Stimulated activated CD4-positive, alpha-beta T cell treated with anti-CD3 and anti-CD28 coated beads, TNF-alpha, amount 100 ng/mL, for 4 hours (primary cell): ENCODE measurements around the gene SLC8A1.

Source experiments
- DNase-seq, 3 experiments: peaks; one replicate each; pipeline ENCODE4 v3.0.0-alpha.2; 2020; ENCODE audit warnings: low read depth in 3 of 3

SLC8A1 gene

DNA sequence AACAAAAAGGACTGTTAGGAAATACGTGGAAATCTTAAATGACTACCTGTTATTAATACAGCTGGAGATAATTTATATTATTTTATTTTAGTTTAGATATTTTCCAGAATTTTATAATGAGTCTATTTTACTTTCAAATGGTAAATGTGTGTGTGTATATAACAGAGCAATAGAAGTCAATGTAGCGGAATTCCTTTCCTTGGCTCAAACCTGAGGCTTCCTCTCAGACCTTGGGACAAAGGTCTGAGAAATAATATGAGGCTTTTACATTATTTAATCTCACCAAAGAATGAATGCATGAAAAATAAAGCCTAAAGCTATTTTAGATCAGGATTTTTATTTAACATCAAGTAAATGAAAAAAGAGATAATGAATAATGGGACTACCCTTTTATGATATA, 65.7 kb downstream of the SLC8A1 start:
- DNase-seq, result no peak

DNA sequence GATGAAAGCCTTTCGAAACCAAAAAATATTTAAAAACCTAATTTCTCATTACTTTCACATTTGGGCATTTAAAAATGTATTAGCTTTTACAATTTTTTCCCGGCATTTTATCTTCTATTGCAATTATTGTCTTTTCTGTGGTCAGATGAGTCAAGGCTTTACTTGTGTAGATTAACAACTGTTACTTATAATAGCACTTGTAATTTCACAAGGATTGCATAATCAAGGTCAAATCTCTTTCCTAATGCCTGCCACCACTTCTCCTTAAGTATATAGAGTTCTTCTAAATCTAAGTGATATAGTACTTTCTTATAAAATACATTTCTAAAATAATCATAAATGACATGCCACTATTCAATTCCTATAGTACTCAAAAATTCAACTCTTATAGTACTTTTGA, 67.2 kb downstream of the SLC8A1 start:
- no peak for DNase-seq

DNA sequence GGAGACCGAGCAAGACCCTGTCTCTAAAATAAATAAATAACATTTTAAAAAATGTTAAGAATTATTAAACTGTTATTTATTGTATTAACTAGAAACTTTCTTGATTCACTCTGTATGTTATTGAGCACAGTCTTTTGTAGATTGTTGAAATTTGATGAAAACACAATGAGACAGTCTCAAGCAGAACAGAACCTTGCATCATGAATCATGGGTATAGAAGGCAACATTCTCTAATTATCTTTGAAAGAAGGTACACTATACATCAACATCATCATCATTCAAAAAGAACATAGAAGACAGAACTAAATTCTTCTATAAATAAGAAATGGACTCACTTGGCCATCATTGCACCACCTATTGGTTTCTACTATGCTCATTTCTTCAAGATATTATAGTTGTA, 67.7 kb downstream of the SLC8A1 start:
- DNase-seq, result no peak

DNA sequence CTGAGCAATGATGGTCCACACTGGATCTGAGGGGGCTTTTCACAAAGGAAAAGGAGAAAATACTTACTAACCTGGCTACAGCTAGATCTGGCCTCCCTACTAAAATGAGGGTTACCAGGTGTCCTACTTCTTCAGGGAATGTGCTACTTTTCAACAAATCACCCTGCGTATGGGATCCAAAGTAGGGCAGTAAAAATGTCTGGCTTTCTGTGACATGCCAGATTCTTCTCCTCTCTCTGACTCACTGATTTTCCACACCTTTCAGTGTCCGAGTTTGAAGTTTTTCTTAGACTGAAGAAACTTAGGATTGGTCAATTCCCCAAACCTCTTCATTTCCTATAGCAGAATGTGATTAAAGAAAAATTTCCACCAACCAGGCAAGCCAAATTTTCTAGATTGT, 71.2 kb downstream of the SLC8A1 start:
- DNase-seq, result no peak

DNA sequence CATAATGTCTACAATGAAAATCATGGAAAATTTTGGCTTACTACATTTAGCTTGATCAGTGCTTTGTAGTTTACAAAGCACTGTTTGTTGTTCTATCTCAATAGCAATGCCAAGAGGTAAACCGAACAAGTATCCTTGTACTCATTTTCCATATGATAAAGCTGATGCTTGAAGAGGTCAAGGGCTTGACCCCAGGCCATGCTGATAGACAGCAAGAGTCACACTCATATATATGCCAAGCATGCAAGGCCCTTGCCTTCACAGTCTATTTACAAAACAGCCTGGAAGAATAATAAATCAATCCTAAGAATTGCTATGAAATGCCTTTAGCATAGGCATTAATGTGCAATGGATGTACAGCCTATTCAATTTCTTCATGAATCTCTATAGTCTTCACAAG, 71.8 kb downstream of the SLC8A1 start:
- DNase-seq, result no peak

DNA sequence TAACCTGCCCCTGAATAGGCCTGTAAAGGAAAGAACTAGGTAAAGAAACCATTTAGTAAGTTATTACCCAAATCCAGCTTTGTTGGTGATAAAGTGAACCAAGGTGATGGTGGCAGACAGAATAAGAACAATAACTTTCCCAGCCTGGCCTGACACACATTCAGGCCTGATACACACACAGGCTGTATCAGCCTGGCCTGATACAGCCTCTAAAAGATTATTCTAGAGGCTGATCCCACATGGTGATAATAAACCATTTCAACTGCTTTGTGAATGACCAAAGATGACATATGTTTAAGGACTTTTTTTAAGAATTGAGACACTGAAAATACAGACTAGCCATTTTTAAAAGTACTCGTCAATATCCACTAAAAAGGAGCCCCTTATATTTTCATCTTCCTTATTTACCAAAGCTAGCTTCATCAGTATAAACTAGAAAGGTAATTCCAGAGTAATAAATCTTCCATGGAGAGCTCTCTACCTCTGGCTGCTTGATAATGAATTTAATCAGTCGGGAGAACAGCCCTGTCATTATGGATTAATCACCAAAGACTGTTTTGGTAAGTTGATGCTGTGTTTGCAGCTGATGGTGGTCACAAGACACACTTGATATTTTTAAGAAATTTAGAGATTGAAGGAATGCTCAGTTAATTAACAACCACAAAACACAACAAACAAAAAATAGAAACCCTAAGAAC, 77.2 kb downstream of the SLC8A1 start:
- DNase-seq, result no peak

DNA sequence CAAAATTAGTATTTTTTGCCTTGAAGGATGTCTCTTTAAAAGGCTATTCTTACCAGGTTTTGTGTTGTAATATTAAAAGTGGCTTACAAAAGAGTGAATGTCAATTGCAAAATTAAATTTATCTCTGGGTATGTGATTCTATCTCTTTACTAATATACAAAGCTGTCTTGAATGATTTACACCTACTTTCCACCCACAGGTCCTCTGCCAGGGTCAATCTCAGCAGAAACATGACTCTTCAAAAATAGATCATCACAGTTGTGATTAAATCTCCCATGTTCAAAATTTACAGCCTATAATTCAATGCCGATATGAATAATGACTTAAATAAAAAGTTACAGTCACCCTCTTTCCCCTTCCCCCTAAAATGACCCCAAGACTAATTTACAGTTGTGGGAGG, 78.8 kb downstream of the SLC8A1 start:
- DNase-seq, result no peak

DNA sequence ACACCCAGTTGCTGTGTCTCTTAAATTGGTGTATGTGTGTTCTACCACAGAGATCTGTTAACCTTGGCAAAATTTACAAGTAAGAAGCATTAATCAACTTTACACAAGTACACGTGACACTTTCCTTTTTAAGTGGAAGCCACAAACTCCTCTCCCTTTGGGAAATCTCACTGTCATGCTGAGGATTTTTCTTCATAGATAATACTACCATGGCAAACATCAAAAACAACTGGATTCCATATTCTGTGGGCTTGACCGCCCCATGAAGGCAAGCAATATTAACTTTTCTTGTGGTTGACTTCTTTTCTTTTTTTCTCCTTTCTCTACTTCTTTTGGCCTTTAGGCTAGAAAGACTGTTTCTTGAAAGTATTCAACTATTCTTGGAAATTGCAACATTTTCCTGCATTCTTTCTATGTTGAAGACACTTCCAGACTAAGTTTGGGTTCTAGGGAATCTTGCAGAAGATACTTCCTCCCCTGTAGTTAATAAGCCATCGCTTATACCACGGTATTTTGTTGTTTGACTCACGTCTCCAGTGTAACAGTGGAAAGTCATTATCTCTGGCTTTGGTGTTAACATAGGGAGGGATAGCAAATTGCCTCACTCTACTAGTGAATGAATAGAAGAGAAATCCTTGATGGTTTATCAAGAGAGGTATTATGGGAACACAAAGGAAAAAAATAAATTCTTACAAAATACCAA, 79.5 kb downstream of the SLC8A1 start:
- DNase-seq, result no peak

DNA sequence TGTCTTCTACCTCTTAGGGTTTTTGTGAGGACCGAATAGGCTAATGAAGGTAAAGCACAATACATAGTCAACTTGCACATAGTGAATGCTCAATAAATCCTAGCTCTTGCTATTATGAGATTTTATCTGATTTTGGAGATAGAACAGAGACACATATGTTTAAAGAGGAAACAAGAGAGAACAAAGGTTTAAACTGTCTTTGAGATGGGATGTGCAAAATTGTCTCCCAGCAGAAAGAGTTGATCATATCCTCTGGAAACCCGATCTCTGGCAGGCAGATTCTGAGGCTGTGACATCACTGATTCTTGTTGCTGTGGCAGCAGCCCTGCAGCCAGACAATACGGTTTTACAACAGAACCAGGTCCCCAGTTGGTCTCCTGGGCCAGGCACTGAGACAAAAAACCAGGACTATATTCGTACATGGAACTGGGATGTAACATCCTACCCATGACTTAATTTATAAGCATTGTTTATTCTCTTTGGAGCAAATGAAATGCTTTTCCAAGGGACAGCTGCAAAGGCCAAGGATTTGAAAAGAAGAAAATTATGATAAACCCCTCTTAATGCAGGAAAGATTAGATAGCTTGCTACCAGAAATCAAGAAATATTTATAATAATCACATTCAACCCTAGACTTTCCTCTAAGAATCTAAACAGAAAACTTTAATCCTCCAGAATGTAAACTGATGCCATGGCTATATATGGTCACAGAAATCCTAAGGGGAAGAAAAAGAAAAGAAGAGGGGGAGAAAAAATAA, 80.2 kb downstream of the SLC8A1 start:
- DNase-seq, result no peak

DNA sequence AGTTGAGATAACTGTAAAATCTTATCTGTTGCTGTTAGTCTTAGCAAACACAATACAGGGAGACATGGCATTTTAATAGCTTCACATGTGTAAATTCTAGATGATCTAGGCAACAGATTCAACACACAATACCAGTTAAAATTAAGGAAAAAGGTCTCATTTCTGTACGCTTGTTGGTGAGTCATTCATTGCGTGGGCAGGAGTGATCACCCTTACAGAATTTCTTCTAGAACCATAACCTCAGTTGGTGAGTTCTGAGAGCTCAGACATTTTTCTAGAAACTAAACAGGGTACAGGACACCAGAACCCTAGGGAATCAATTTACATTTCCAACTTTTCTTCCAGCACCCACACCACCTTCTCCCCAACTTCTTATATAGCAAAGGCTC, 81.9 kb downstream of the SLC8A1 start:
- no peak for DNase-seq

DNA sequence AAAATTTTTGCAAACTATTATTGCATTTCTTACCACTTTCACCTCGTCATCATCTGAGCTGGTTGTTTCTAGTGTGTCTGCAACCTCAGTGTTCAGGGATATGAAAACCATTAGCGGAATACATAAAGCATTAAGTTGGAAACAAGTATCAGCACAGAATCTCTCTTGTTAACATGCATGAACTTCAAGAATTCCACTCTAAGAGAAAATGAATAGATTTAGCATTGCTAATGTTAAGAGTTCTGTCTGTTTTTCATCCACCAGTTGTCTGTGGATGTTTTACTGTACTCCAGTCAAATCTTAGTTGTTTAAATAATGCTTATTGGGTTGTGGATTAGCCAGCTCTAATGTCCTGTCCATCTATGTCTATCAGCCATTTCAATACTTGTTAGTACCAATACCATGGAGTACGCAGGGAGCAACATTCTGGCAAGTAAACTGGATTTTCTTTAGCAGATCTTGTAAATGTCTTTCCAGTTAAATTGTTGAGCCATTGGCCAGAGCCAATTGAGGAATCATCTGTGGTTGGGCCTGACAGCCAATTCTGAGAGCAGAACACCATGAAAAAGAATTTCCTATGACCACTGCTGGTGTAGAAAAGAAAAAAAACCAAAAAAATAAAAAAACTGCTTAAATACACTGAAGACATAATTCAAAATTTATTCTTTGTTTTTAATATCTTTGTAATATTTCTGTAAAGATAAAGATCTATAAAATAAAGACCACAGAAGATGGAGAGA, 82.5 kb downstream of the SLC8A1 start:
- DNase-seq, result no peak

DNA sequence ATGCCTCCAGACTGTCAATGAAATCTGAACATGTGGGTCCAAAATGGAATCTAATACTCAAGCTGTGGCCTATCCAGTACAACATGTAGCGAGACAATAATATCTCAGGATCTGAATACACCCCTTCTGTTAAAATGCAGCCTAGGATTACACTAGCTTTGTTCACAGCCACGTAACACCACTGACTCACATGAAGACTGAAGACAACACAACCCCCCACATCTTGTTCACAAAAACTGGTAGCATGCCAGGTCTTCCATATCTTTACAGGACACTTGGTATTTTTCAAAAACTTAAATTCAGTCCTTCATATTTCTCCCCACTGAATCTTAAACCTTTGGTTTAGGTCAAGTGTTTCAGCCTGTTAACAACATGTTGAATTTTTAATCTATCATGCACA, 84.2 kb downstream of the SLC8A1 start:
- no peak for DNase-seq

DNA sequence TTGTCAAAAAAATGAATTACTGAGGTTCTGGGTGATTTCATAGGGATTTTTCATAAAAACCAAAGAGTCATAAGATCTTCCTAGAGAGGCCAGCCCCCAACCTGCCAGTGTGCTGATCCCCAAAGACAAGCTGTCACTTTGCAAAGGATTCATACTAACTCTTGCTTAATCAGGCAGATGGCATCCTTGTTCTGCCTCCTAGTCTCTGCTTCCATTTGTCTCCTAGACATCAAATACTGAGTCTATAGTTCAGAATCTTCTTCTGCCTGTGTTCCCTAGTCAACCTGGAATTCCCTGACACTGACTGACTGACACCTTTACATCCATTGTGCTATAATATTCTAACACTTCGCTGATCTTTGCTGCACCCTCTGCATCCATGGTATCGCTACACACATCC, 84.9 kb downstream of the SLC8A1 start:
- no peak for DNase-seq

DNA sequence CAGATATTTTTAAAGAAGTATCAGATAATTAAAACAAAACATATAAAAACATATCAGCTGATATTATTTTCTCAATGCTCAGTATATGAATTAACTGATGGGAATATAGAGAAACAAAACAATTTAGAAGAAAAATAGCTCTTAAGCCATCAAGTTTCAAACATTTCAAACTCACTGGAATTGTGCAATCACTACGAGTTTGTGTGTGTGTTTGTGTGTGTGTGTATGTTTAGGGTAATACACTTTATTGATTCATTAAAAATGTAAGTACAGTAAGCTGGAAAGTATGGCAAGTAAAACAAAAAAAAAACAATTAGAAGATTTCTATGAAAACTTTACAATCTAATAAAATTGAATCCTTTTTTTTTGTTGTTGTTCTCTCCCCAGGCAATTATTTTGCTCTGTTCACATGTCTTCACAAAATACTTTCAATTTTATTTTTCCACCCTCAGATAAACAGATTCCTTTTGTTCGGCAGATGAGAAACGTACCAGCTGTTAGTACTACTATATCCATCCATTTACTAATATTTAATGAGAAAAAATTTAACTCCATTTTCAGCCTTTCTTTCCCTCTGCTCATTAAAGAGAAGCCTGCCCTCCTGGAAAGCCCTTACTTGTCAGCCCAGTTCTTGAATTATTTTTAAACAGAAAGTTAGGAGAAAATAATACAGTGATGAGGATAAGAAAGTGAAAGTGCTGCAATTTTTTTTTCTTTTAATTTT, 87.6 kb downstream of the SLC8A1 start:
- no peak for DNase-seq

DNA sequence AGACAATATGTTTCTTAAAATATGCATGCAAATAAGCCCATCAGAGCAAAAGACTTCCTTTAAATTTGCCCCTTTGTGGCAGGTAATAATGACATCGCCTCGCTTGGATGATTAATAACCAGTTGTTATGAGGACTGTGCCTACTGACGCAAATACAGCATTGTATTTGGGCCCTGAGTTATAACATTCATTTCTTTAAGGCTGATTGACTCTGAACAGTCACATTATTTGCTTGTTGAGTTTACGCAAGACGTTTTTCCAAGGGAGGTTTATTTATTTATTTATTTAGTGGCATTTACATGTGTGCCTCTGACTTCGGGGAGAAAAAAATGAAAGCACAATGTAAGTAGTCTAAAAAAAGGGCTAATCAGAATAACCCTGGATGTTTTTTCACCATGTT, 88.3 kb downstream of the SLC8A1 start:
- no peak for DNase-seq

DNA sequence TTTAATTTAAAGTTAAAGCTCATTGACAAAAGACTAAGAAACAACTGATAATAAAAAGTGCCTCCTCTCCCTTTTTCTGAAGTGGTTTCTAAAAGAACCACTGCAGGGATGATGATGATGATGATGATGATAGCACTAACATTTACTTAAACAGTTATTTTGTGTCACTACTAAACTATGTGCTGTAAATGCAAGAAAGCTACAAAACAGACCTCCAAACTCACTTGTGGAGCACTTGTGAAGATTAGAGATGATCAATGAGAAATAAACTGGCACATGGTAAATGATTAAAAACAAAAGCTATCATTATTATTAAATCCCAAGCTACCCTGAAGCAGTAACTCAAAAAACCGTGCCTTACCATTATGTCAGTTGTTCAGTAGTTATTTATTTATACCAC, 88.7 kb downstream of the SLC8A1 start:
- DNase-seq, result no peak

DNA sequence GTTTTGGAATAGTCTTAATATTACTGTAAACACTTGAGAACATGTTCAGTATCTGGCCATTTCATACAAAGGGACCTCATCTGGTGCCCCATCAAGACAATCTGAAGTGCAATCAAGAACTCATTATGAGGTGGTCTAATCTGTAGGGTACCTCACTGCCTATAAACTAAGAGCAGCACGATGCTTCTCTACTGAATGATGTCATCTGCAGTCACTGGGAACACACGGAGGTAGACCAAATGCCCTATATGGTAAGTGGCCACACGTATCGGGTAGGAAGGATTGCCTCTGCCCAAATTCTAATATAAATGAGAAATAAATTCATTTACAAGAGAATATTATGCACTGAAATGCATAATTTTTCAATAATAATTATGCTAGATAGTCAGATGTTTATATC, 90.4 kb downstream of the SLC8A1 start:
- no peak for DNase-seq

DNA sequence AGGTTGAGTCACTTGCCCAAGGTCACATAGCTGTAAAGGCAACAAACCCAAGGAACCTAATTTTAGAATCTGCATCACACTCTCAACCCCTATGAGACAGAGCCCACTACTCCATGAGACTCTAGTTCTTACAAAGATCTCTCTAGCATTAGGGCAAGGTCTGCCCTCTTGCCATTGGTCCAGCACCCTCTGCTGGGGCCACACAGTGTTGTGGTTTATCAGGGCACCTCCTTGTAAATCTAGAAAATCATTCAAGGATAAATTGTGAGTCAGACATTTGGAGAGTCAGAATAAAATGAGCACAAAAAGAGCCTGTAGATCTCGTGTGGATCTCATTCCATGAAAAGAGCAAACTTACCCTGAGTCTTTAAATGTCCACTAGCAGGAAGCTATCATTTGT, 91.2 kb downstream of the SLC8A1 start:
- DNase-seq, result no peak

DNA sequence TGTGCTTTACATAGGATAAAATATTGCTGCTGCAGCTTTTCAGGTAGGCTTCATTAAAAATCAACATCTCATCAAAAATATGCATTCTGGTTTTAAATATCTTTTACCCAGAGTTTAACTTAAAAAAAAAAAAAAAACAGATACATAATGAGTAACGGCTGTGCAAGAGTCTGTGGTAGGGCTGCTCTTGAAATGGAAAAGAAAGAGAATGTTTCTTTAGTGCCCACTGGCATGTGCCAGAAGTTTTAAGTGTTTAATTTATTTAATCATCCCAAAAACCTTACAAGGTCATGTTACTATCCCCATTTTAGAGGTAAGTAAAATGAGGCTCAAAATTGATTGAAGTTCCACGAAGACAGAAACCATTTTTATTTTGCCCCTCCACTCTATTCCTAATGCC, 92.1 kb downstream of the SLC8A1 start:
- DNase-seq, result no peak

DNA sequence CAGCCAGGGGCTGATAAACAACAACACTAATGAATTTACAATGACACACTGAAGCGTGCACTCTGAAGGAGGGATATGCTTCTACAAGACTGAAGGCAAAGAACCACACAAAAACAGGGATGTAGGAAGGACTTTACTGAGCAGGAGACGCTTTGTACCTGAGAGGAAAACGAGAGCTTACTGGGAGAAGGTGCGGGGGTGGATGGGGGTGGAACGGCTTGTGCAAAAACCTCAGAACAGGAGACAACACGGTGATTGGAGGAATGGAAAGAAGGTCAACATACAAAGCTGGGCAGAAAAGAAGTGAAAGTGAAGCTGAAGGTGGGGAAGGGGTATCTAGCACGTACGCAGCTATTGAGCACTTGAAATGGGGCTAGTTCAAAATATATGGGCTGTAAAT, 93.1 kb downstream of the SLC8A1 start:
- no peak for DNase-seq

DNA sequence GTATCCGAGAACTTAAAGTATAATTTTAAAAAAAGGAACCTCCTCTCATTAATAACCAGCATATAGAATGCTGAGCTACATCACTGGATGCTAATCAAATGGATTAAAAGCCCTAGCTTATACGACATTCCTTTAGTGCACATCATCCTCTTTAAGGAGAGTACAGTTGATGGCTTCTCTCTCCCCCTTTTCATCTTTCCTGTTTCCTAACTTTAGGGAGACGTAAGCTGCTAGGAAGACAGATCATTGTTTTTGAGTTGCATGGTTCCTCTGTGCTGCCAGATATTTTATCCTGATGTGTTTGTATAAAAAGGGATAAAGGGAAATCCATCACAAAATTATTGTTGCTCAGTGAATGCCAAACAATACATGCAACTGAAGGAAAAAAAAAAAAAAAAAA, 94.2 kb downstream of the SLC8A1 start:
- no peak for DNase-seq

DNA sequence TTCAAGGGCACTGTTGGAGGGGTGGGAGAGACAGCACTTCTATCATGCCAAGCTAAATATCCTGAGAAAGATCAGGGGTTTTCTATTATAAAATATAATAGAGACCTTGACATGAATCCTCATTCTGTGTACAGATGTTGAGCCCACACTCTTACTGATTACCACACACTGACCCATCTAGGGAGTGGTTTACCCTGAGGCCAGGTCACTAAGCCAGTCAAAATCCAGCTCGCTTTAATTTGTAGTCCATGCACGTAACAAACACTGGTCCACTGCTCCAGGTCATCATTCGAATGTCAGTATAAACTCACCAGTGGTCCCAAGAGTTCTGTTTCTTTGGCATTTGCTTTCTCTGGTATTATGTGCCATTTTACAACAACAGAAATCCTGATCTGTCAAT, 96.4 kb downstream of the SLC8A1 start:
- DNase-seq, result no peak
